GM06990 (cell line): ENCODE measurements around the gene LRRC72.

Source experiments
- DNase-seq: peaks from one replicate; pipeline ENCODE4 v3.0.0-alpha.2; 2011; ENCODE audit not compliant: insufficient read length; ENCODE audit errors: extremely low read depth
- H3K27me3 ChIP-seq: replicated peaks from 2 replicates; pipeline ENCODE4 v1.6.0; 2011; ENCODE audit warnings: low read length; ENCODE audit not compliant: control insufficient read depth, insufficient read depth
- H3K36me3 ChIP-seq: 2 replicates; pipeline ENCODE4 v1.5.1; 2011; ENCODE audit warnings: low read length; ENCODE audit not compliant: control insufficient read depth, insufficient read depth
- H3K4me3 ChIP-seq: replicated peaks from 2 replicates; pipeline ENCODE4 v1.5.1; 2011; ENCODE audit warnings: low read depth, mild to moderate bottlenecking, control low read depth, low read length
- TF ChIP-seq, protein P1 (sequence below): IDR thresholded peaks from 2 replicates; pipeline ENCODE4 v1.5.1; 2011; ENCODE audit warnings: low read length, control low read depth, mild to moderate bottlenecking, inconsistent platforms; ENCODE audit not compliant: insufficient read depth, poor library complexity, severe bottlenecking

Gene LRRC72

GRCh38 chr7:16581286-16581685 lies 54.7 kb downstream of the LRRC72 start:
- Histone ChIP-seq H3K36me3 (no peaks in the 10 kb centered on the region), H3K4me3 (no peak overlapping the region)

GRCh38 chr7:16583834-16584233 lies 57.2 kb downstream of the LRRC72 start:
- Histone ChIP-seq H3K4me3 (no peak overlapping the region), H3K27me3 (no peaks in the 10 kb centered on the region), H3K36me3 (no peaks in the 10 kb centered on the region)
- TF ChIP-seq, protein P1, sequence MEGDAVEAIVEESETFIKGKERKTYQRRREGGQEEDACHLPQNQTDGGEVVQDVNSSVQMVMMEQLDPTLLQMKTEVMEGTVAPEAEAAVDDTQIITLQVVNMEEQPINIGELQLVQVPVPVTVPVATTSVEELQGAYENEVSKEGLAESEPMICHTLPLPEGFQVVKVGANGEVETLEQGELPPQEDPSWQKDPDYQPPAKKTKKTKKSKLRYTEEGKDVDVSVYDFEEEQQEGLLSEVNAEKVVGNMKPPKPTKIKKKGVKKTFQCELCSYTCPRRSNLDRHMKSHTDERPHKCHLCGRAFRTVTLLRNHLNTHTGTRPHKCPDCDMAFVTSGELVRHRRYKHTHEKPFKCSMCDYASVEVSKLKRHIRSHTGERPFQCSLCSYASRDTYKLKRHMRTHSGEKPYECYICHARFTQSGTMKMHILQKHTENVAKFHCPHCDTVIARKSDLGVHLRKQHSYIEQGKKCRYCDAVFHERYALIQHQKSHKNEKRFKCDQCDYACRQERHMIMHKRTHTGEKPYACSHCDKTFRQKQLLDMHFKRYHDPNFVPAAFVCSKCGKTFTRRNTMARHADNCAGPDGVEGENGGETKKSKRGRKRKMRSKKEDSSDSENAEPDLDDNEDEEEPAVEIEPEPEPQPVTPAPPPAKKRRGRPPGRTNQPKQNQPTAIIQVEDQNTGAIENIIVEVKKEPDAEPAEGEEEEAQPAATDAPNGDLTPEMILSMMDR, result no peak
- no peak for DNase-seq

More at GRCh38 chr7:16581286-16581685, 54.7 kb downstream of the LRRC72 start:
- H3K27me3 ChIP-seq, result no peaks in the 10 kb centered on the region
- no peak for DNase-seq
- TF ChIP-seq, protein P1, result no peak

DNA sequence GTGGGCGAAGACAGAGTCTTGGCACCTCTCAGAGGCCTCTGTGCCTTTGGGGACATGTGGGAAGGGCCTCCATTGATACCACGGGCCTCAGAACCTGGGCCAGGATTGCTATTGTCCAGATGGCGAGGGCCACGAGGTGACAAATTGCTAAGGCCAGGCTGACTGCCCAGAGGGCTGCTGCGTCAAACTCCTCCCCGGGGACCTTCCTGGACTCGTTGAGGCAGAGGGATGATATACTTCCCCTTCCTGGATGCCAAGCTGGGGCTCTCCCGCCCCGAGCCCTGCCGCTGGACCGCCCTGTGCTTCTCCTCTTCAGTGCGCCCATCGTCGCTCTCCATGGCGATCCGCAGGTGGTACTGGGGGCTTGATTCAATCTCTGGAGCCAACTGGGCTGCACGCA lies 58.9 kb downstream of the LRRC72 start:
- TF ChIP-seq, protein P1, result no peak
- no peak for DNase-seq
- H3K4me3 ChIP-seq, result no peak overlapping the region
- no peaks in the 10 kb centered on the region for H3K27me3 ChIP-seq
- H3K36me3 ChIP-seq, result no peaks in the 10 kb centered on the region

GRCh38 chr7:16586081-16586874 lies 59.7 kb downstream of the LRRC72 start:
- TF ChIP-seq, protein P1, result no peak
- no peak overlapping the region for H3K4me3 ChIP-seq
- no peaks in the 10 kb centered on the region for H3K27me3 ChIP-seq
- DNase-seq, result no peak
- no peaks in the 10 kb centered on the region for H3K36me3 ChIP-seq

- DNase-seq, result no peak
- TF ChIP-seq, protein P1, result no peak
- no peaks in the 10 kb centered on the region for H3K27me3 ChIP-seq
- no peak overlapping the region for H3K4me3 ChIP-seq
- no peaks in the 10 kb centered on the region for H3K36me3 ChIP-seq
These were observed 60.5 kb downstream of the LRRC72 start for GRCh38 chr7:16587129-16587528.

DNA sequence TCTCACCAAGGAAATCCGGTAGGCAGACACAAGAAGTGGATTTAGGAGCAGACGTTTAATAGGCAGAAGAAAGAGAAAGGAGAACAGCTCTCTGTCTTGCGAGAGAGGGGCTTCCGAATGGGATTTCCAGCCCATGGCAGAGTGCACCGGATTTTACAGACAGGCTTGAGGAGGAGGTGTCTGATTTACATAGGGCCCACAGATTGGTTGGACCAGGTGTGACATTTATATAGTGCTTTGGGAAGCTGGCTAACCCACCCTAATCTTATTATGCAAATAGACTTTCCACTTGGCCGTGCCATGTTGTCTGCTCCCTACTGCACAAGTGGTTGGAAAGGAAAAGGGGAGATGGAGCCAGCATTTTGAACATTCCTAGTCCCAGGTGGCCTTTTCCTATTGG lies 61.2 kb downstream of the LRRC72 start:
- DNase-seq, result no peak
- no peaks in the 10 kb centered on the region for H3K27me3 ChIP-seq
- TF ChIP-seq, protein P1, result no peak
- no peaks in the 10 kb centered on the region for H3K36me3 ChIP-seq
- H3K4me3 ChIP-seq, result no peak overlapping the region
